A549 (cell line): ENCODE data around the gene NAA40. TPM values are rescaled to one million over a fixed set of nuclear protein-coding genes. Genes with fewer than 3 reads are reported as not detected.

Experiments used
- ATAC-seq, 2 experiments: fragments of 200-7000 bp in 1 of 2; fragments of >200 bp in 1 of 2; cut with Nextera tagmentation in 1 of 2; cut with Tn5 transposase in 1 of 2; 3 replicates each; pipeline versions ENCODE4 v1.8.0 to v1.9.1; 2018 to 2020; ENCODE audit warnings: mild to moderate bottlenecking in 1 of 2, moderate library complexity in 1 of 2
- CTCF ChIA-PET: fragments of 300-600 bp; sonication (Branson Sonifier 250); formaldehyde crosslinking; extraction: SDS; loops from one replicate; lab custom pipeline; 2021; ENCODE audit warnings: antibody characterized with exemption, inconsistent platforms; lab: Yijun Ruan, JAX
- POLR2A ChIA-PET: fragments of 350-600 bp; formaldehyde crosslinking; extraction: SDS; loops from one replicate; lab custom pipeline; 2021; ENCODE audit warnings: antibody characterized with exemption, inconsistent platforms; lab: Yijun Ruan, JAX
- DNase-seq, 2 experiments: peaks; one replicate each; pipeline versions ENCODE4 v3.0.0 to v3.0.0-alpha.2; 2011 to 2016; ENCODE audit warnings: low read depth in 1 of 2, low spot score in 1 of 2
- FAIRE-seq: peaks from 2 replicates; lab custom pipeline; 2011; peaks lifted over from hg19 to GRCh38; lab: Jason Lieb, UNC
- H3K27ac ChIP-seq, 2 experiments: fragments of >200 bp; sonication (Bioruptor Twin); formaldehyde crosslinking; 3 replicates each; pipeline ENCODE4 v1.5.1; 2016 to 2017
- H3K4me1 ChIP-seq: fragments of >200 bp; sonication (Bioruptor Twin); formaldehyde crosslinking; 3 replicates; pipeline ENCODE4 v1.6.1; 2016
- H3K4me2 ChIP-seq: fragments of >200 bp; sonication (Bioruptor Twin); formaldehyde crosslinking; 3 replicates; pipeline ENCODE4 v1.6.1; 2016
- H3K4me3 ChIP-seq: fragments of >200 bp; sonication (Bioruptor Twin); formaldehyde crosslinking; 3 replicates; pipeline ENCODE4 v1.5.1; 2016
- H3K9me3 ChIP-seq: fragments of >200 bp; sonication (Bioruptor Twin); formaldehyde crosslinking; 3 replicates; pipeline ENCODE4 v1.6.1; 2016
- CEBPB ChIP-seq, 2 experiments: fragments of >200 bp in 1 of 2; sonication (Bioruptor Twin) in 1 of 2; formaldehyde crosslinking in 1 of 2; IDR thresholded peaks; 2 replicates each; pipeline ENCODE4 v1.6.1; 2012 to 2016
- EP300 ChIP-seq, 2 experiments: fragments of >200 bp; sonication (Bioruptor Twin); formaldehyde crosslinking; IDR thresholded peaks; 2 replicates in 1 of 2; 3 replicates in 1 of 2; pipeline ENCODE4 v1.6.1; 2016 to 2017
- FOXS1 ChIP-seq: fragments of 250-450 bp; sonication (Bioruptor Pico); IDR thresholded peaks from 2 replicates; pipeline ENCODE4 v1.5.0; 2020; ENCODE audit warnings: mild to moderate bottlenecking, moderate library complexity
- GATA3 ChIP-seq: IDR thresholded peaks from 2 replicates; pipeline ENCODE4 v1.6.1; 2012; ENCODE audit warnings: borderline replicate concordance
- HDAC2 ChIP-seq: fragments of 200-600 bp; sonication (generic); IDR thresholded peaks from 2 replicates; pipeline ENCODE4 v1.6.1; 2016
- HEYL ChIP-seq: fragments of 250-450 bp; sonication (Bioruptor Pico); IDR thresholded peaks from 2 replicates; pipeline ENCODE4 v1.8.0; 2021; ENCODE audit warnings: mild to moderate bottlenecking, moderate library complexity
- JUN ChIP-seq, 2 experiments: fragments of >200 bp; sonication (Bioruptor Twin); formaldehyde crosslinking; IDR thresholded peaks; 2 replicates in 1 of 2; 3 replicates in 1 of 2; pipeline ENCODE4 v1.6.1; 2016 to 2017
- KDM5A ChIP-seq: fragments of 200-600 bp; sonication (generic); IDR thresholded peaks from 2 replicates; pipeline ENCODE4 v1.6.1; 2016; ENCODE audit warnings: antibody characterized with exemption, mild to moderate bottlenecking
- MAFK ChIP-seq: fragments of 450-650 bp; IDR thresholded peaks from 2 replicates; pipeline ENCODE4 v1.6.1; 2014; ENCODE audit not compliant: partially characterized antibody
- MYC ChIP-seq: IDR thresholded peaks from 2 replicates; pipeline ENCODE4 v1.6.1; 2012; ENCODE audit warnings: mild to moderate bottlenecking, inconsistent platforms, low read length, improper control_type of control experiment, borderline replicate concordance
- NFE2L2 ChIP-seq: fragments of 150-350 bp; conservative IDR thresholded peaks from 2 replicates; pipeline ENCODE4 v1.6.1; 2014; ENCODE audit warnings: low read length
- NPAS2 ChIP-seq: fragments of 250-450 bp; sonication (Bioruptor Pico); IDR thresholded peaks from 2 replicates; pipeline ENCODE4 v1.8.0; 2022; ENCODE audit warnings: mild to moderate bottlenecking, moderate library complexity, borderline replicate concordance
- PHF8 ChIP-seq: fragments of 200-600 bp; sonication (generic); IDR thresholded peaks from 2 replicates; pipeline ENCODE4 v1.6.1; 2016; ENCODE audit warnings: low read depth, mild to moderate bottlenecking, antibody characterized with exemption, moderate library complexity, borderline replicate concordance
- POLR2A ChIP-seq: IDR thresholded peaks from 2 replicates; pipeline ENCODE4 v1.6.1; 2012; ENCODE audit warnings: mild to moderate bottlenecking, low read length
- POLR2AphosphoS2 ChIP-seq: conservative IDR thresholded peaks from 2 replicates; pipeline ENCODE4 v1.6.1; 2012; ENCODE audit warnings: low read length, improper control_type of control experiment, inconsistent platforms
- RAD21 ChIP-seq, 2 experiments: fragments of >200 bp in 1 of 2; sonication (Bioruptor Twin) in 1 of 2; formaldehyde crosslinking in 1 of 2; IDR thresholded peaks in 1 of 2; conservative IDR thresholded peaks in 1 of 2; 2 replicates in 1 of 2; 3 replicates in 1 of 2; pipeline ENCODE4 v1.6.1; 2012 to 2018; ENCODE audit warnings: inconsistent platforms in 1 of 2
- SREBF2 ChIP-seq: fragments of 450-650 bp; IDR thresholded peaks from 2 replicates; pipeline ENCODE4 v1.6.1; 2014; ENCODE audit warnings: mild to moderate bottlenecking, moderate library complexity
- TFCP2L1 ChIP-seq: fragments of 250-450 bp; sonication (Bioruptor Pico); IDR thresholded peaks from 2 replicates; pipeline ENCODE4 v1.5.0; 2021; ENCODE audit warnings: mild to moderate bottlenecking
- ZC3H11A ChIP-seq: fragments of 450-650 bp; IDR thresholded peaks from 2 replicates; pipeline ENCODE4 v1.6.1; 2014; ENCODE audit warnings: antibody characterized with exemption, mild to moderate bottlenecking
- ZFP36 ChIP-seq: fragments of 450-650 bp; IDR thresholded peaks from 2 replicates; pipeline ENCODE4 v1.6.1; 2014; ENCODE audit warnings: borderline replicate concordance; ENCODE audit not compliant: partially characterized antibody
- ZSCAN20 ChIP-seq: fragments of 250-450 bp; sonication (Bioruptor Pico); IDR thresholded peaks from 2 replicates; pipeline ENCODE4 v1.8.0; 2022; ENCODE audit warnings: mild to moderate bottlenecking, moderate library complexity
- WGBS: methylation state at CpG from one replicate; pipeline ENCODE4 v1.1.6; 2017; ENCODE audit errors: missing lambda C conversion rate; 5-methylcytosine and 5-hydroxymethylcytosine counted together
- polyA plus RNA-seq, 4 experiments: library from polyadenylated mRNA; depleted of rRNA in 3 of 4; stranded (reverse); fragments of >200 nt; fragmentation: RNase III in 1 of 4; extraction: RNeasy Plus Mini Kit Qiagen cat#74134 plus additional on column Dnase treatment in 1 of 4; gene quantifications; 2 replicates in 3 of 4; 3 replicates in 1 of 4; pipeline ENCODE4 v1.2.3, GENCODE V29; 2011 to 2017
- TF ChIP-seq, protein P1 (sequence below): IDR thresholded peaks from 2 replicates; pipeline ENCODE4 v1.6.1; 2012
- TF ChIP-seq, protein P2 (sequence below): IDR thresholded peaks from 2 replicates; pipeline ENCODE4 v1.6.1; 2012; ENCODE audit warnings: low read depth, borderline replicate concordance
- TF ChIP-seq, protein P3 (sequence below): fragments of 200-600 bp; sonication (generic); IDR thresholded peaks from 2 replicates; pipeline ENCODE4 v1.6.1; 2016; ENCODE audit warnings: antibody characterized with exemption, mild to moderate bottlenecking, moderate library complexity

NAA40 gene
- polyA plus RNA-seq, 2 of the 4 experiments (the other 2 are of a cell fraction) = 21.9 to 32.0 TPM

GRCh38 chr11:63904743-63905142, 34.1 kb upstream of the NAA40 start:
- no peak for DNase-seq
- no peaks in the 10 kb centered on the region for H3K9me3 ChIP-seq
- ATAC-seq = no peak
- 0 out of 3 replicates have a peak, but pooled peaks cover 2% of the 10 kb centered on the region for H3K4me1 ChIP-seq
- H3K4me3 ChIP-seq = no peak overlapping the region
- no peak overlapping the region for H3K4me2 ChIP-seq
- ChIA-PET POLR2A (no interaction called here), CTCF (interaction anchor here (2.8 to 8.7 kb wide), 2 partner anchors 10 to 67 kb away, joined by 16 to 58 read pairs; partner anchors contain the start of gene MARK2)
- FAIRE-seq = no peak
- no peak overlapping the region for H3K27ac ChIP-seq
- no peak for TF ChIP-seq ZSCAN20 (CRISPR knock-in tag)
- no peak for TF ChIP-seq NFE2L2
- no peak for TF ChIP-seq POLR2A
- no peak for TF ChIP-seq KDM5A
- TF ChIP-seq, protein P1, sequence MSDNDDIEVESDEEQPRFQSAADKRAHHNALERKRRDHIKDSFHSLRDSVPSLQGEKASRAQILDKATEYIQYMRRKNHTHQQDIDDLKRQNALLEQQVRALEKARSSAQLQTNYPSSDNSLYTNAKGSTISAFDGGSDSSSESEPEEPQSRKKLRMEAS = no peak
- TF ChIP-seq FOXS1 (CRISPR knock-in tag) = no peak
- no peak for TF ChIP-seq POLR2AphosphoS2
- no peak for TF ChIP-seq TFCP2L1 (CRISPR knock-in tag)
- TF ChIP-seq EP300 (IDR thresholded peaks at IDR 0.05) = no peak
- TF ChIP-seq PHF8 = no peak
- TF ChIP-seq MYC = no peak
- no peak for TF ChIP-seq HEYL (CRISPR knock-in tag)
- no peak for TF ChIP-seq HDAC2
- no peak for TF ChIP-seq ZFP36
- TF ChIP-seq, protein P2, sequence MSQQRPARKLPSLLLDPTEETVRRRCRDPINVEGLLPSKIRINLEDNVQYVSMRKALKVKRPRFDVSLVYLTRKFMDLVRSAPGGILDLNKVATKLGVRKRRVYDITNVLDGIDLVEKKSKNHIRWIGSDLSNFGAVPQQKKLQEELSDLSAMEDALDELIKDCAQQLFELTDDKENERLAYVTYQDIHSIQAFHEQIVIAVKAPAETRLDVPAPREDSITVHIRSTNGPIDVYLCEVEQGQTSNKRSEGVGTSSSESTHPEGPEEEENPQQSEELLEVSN = no peak
- 95% methylated on average over 12 of the region's 13 CpGs for WGBS

GRCh38 chr11:63905179-63905578, 33.6 kb upstream of the NAA40 start:
- 94% methylated on average over 6 of the region's 6 CpGs for WGBS
- no peak for ATAC-seq
- no peaks in the 10 kb centered on the region for H3K9me3 ChIP-seq
- H3K4me1 ChIP-seq = 0 out of 3 replicates have a peak, but pooled peaks cover 4% of the 10 kb centered on the region
- TF ChIP-seq ZC3H11A (no peak), RAD21 (conservative IDR thresholded peaks at IDR 0.05 in 1 of 2, IDR thresholded peaks at IDR 0.05 in 1 of 2) (no peak), JUN (IDR thresholded peaks at IDR 0.05) (no peak), HDAC2 (no peak), NPAS2 (CRISPR knock-in tag) (no peak), NFE2L2 (no peak), MAFK (no peak), SREBF2 (no peak), GATA3 (no peak), CEBPB (IDR thresholded peaks at IDR 0.05) (no peak)
- TF ChIP-seq, protein P3, sequence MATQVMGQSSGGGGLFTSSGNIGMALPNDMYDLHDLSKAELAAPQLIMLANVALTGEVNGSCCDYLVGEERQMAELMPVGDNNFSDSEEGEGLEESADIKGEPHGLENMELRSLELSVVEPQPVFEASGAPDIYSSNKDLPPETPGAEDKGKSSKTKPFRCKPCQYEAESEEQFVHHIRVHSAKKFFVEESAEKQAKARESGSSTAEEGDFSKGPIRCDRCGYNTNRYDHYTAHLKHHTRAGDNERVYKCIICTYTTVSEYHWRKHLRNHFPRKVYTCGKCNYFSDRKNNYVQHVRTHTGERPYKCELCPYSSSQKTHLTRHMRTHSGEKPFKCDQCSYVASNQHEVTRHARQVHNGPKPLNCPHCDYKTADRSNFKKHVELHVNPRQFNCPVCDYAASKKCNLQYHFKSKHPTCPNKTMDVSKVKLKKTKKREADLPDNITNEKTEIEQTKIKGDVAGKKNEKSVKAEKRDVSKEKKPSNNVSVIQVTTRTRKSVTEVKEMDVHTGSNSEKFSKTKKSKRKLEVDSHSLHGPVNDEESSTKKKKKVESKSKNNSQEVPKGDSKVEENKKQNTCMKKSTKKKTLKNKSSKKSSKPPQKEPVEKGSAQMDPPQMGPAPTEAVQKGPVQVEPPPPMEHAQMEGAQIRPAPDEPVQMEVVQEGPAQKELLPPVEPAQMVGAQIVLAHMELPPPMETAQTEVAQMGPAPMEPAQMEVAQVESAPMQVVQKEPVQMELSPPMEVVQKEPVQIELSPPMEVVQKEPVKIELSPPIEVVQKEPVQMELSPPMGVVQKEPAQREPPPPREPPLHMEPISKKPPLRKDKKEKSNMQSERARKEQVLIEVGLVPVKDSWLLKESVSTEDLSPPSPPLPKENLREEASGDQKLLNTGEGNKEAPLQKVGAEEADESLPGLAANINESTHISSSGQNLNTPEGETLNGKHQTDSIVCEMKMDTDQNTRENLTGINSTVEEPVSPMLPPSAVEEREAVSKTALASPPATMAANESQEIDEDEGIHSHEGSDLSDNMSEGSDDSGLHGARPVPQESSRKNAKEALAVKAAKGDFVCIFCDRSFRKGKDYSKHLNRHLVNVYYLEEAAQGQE = no peak
- TF ChIP-seq, all 56 proteins: peak for 0
- Histone ChIP-seq H3K4me2 (no peak overlapping the region), H3K4me3 (no peak overlapping the region), H3K27ac (no peak overlapping the region)
- ChIA-PET CTCF (interaction anchor here (2.8 to 8.7 kb wide), 2 partner anchors 10 to 67 kb away, joined by 16 to 58 read pairs; partner anchors contain the start of gene MARK2), POLR2A (no interaction called here)
- DNase-seq = no peak
- no peak for FAIRE-seq
